GM21526 (cell line): ENCODE results near the gene SELENON.
A peak's percentile ranks its signal among the peaks of the same experiment; 100 is the strongest.
"Not testable (repeated sequence)": the region's sequence is repeated elsewhere in the genome, so short reads cannot be mapped to it uniquely, and the experiment has no call there.

Experiments used
- ATAC-seq: cut with Tn5 transposase; IDR thresholded peaks from one replicate; pipeline ENCODE4 v1.9.1; 2021; ENCODE audit warnings: moderate library complexity; ENCODE audit not compliant: unreplicated experiment, low FRiP score

The SELENON gene

DNA sequence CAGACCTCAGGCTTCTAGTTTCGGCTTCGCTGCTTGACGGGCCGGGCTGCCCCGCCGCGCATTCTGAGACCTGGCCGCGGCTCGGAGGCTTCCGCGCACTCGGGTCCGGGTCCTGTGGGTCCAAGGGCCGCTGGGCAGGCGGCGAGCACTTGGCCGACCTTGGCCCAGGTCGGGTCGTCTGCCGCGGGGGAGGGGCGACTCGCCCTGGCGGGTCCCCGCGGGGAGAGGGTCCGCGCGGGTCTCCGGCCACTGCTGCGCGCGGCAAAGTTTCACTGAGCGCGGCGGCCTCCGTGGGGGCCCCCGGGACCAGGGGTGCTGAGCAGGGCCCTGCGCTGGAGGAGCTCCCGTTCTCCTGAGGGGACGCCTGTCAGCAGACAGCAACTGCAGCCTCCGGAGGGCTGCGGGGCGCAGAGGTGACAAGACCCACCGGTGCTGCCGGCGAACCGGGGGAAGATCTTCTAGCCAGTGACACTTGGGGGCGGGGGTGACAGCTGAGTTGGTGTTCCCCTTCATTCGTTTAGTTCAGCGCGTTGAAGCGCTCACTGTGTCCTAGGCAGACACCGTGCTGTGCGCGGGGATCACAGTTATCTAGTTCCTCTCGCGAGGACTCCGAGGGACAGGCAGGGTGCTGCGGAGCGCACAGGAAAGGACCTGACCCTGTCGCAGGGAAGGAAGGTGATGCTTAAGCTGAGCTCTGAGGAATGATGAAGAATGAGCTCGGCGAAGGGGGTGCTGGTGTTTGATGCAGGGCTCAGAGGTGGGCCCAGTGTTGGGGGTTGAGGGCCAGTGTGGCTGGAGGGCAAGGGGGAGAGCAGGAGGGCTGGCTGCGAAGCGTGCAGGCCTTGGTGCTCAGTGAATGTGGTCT is 20.5 kb downstream of the SELENON start:
- peak; percentile 36 for ATAC-seq

GRCh38 chr1:25821112-25821476 is 21.1 kb downstream of the SELENON start:
- ATAC-seq, result no peak

- no peak for ATAC-seq
Measured at GRCh38 chr1:25821630-25822091, 21.7 kb downstream of the SELENON start.

- ATAC-seq, result no peak
Measured at GRCh38 chr1:25825605-25826004, 25.6 kb downstream of the SELENON start.

DNA sequence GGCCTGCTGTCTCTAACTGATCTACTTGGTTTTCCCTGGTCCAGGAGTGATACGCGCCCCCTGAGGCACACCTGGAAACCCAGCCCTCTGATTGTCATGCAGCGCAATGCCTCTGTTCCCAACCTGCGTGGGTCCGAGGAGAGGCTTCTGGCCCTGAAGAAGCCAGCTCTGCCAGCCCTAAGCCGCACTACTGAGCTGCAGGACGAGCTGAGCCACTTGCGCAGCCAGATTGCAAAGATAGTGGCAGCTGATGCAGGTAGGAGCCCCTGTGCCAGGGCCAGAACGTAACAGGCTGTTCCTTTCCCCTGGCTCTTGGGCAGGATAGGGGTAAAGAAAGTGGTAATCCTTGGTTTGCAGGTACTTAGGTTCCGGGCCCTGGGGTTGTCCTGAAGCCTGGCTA is 26.6 kb downstream of the SELENON start:
- ATAC-seq, result no peak

GRCh38 chr1:25828491-25828890 is 28.5 kb downstream of the SELENON start:
- no peak for ATAC-seq

DNA sequence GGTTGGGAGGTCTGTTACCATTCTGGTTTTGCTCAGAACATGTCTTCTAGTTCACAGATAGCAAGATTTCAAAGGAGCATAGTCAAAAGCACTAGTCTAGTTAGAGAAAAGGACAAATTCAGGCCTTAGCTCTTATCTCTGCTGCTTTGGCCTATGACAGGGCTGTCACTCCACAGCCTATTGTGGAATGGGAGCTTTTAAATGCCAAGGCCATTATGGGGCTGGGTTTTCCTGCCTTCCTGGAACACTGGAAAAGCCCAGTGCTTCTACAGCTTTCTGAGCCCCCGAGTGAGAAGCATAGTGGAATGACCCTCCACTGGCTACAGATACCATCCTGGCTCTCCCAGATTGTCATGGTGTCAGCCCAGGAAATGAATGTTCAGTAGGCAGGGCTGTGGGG is 29.1 kb downstream of the SELENON start:
- no peak for ATAC-seq

DNA sequence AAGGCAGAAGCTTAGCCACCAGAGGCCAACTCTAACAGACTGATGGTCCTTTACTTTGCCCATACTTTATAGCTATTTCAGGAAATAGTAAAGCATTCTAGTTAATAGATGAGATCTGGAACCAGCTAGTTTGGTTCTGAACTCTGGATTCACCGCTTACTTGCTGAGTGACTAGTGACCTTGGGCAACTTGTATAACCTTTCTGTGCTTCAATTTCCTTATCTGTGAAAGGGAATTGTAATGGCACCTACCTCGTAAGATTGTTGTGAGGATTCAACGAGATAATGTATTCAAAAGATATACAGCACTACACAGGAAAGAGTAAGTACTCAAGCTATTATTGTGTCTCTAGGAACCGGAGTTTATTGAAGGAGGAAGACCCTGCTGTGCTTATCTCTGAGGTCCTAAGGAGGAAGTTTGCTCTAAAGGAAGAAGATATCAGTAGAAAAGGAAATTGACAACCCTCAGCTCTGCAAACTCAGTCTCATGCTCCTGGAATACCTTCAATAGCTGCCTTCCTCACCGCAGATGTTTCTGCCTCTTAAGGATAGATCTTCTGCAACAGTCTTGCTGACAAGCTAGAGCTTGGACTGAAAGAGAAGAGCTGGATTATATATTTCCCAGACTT is 31.7 kb downstream of the SELENON start:
- ATAC-seq, result no peak

GRCh38 chr1:25832336-25833037 is 32.5 kb downstream of the SELENON start:
- no peak for ATAC-seq

DNA sequence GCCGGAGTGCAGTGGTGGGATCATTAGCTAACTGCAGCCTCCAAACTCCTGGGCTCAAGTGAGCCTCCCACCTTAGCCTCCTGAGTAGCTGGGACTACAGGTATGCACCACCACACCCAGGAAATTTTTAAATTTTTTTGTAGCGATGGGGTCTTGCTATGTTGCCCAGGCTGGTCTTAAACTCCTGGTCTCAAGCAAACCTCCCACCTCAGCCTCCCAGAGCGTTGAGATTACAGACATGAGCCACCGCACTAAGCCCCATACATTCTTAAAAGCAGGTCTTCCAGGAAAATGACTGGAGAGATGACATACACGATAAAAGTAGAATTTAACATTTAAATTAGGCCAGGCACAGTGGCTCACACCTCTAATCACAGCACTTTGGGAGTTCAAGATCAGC is 33.2 kb downstream of the SELENON start:
- ATAC-seq, result no peak

DNA sequence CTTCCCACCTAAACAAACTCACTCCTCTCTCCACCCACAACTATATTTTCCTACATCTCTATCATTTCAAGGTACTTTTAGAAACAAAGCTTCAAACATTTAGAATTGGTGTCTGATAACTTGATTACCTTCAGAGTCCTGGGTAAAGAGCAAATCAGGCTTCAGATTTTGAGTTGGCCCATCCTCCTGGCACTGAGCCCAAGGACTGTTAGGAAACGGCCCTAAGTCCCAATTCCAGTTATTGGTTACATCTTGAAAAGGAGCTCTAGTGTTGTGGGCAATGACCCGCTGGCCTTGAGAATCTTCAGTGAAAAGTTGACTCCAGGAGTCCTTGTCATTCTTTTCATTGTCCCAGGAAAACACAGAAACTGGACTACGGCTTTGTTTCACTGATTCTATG is 34.9 kb downstream of the SELENON start:
- no peak for ATAC-seq

GRCh38 chr1:25836695-25837094 is 36.7 kb downstream of the SELENON start:
- ATAC-seq, result no peak

GRCh38 chr1:25837262-25837875 is 37.4 kb downstream of the SELENON start:
- ATAC-seq, result no peak

DNA sequence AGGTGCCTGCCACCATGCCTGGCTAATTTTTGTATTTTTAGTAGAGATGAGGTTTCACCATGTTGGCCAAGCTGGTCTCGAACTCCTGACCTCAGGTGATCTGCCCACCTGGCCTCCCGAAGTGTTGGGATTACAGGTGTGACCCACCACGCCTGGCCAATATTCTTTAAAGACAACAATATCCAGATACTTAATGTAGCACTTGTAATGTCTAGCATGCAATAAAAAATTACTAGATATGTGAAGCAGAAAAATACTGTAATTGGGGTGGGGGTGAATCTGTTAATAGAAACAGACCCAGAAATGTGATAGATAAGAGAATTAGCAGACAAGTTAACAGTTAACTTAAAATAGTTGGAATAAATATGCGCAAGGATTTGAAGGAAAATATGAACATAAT is 39.8 kb downstream of the SELENON start:
- ATAC-seq, result not testable (repeated sequence)

DNA sequence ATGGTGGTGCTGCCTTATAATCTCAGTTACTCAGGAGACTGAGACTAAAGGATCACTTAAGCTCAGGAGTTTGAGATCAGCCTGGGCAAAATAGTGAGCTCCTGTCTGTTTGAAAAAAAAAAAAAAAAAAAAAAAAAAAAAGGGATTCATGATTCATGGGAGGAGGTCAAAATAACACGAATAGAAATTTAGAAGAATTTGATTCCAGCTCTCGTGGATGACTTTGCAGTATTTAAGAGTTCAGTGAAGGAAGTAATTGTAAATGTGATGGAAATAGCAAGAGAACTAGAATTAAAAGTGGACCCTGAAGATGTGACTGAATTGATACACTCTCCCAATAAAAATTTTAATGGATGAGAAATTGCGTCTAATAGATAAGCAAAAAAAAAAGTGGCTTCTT is 43.5 kb downstream of the SELENON start:
- no peak for ATAC-seq

DNA sequence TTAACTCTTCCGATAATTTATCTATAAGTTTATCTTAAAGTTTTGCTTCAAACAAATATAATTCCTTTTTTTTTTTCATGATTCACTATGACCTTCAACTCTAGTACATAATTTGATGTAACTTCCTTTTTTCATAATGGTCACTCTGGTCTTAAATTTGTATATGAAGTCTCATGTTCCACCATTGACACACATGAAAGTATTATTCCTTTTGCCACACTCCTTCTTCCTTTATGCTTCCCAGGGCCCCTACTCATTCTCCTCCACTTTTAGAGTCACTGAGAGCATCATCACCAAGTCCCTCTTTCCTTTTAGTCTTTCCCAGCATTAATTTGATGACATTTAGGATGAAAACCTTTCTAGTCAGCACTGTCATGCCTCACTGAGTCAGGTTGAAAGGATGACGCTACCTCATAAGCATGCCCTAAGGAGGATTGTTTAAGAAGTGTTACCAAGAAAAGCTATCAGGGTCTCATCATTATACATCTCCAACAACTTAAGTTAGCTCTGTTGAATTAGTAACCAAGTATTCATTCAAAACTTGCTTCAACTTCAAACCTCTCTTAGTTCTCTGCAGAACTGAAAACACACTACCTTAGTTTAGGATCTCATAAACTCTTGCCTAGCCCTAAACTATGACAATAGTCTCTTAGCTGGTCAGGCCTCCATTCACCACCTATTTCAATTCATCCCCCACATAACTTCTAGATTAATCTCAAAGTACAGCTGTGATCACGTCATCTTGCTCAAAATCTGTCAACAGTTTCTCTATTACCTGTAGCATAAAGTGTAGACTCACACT is 44.7 kb downstream of the SELENON start:
- ATAC-seq, result no peak

- ATAC-seq, result no peak
Measured at GRCh38 chr1:25845664-25846063, 45.7 kb downstream of the SELENON start.

DNA sequence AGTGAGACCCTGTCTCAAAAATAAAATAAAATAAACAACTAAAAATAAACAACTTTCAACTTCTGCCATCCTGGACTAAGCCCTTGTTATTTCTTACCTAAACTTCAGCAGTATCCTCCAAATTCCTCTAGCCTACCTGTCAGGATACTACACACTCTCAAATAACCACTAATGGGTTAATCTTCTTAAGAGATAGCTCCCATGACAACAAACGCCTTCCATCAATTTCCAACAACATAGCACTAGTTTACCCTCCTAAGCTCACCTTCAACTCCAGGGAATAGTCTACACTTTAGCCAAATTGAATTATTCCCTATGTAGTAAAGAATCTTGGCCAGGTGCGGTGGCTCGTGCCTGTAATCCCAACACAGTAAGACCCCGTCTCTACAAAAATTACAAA is 47.9 kb downstream of the SELENON start:
- ATAC-seq, result no peak

- ATAC-seq, result no peak
Measured at GRCh38 chr1:25848531-25848930, 48.5 kb downstream of the SELENON start.

- no peak for ATAC-seq
Measured at GRCh38 chr1:25854554-25854953, 54.6 kb downstream of the SELENON start.
